CD8-positive, alpha-beta memory T cell (primary cell): Measurements from ENCODE around the gene EFS. TPM values are rescaled to one million over a fixed set of nuclear protein-coding genes. Genes with fewer than 3 reads are reported as not detected.

Experiments used
- CTCF ChIA-PET: fragments of 350-600 bp; sonication (Branson Sonifier 250); formaldehyde crosslinking; loops from one replicate; lab custom pipeline; 2021; ENCODE audit warnings: antibody characterized with exemption; lab: Charles Lee
- POLR2A ChIA-PET: fragments of 350-600 bp; sonication (Branson Sonifier 250); formaldehyde crosslinking; loops from one replicate; lab custom pipeline; 2021; ENCODE audit warnings: antibody characterized with exemption; lab: Charles Lee
- DNase-seq, 5 donors: peaks; one replicate each; pipeline versions ENCODE4 v3.0.0 to v3.0.0-alpha.2; 2020 to 2022; ENCODE audit warnings: mixed read lengths in 1 of 5
- H3K27ac ChIP-seq: one replicate; pipeline ENCODE4 v1.7.0; 2013; ENCODE audit warnings: low read depth, mild to moderate bottlenecking, low read length, moderate library complexity
- H3K27me3 ChIP-seq: 2 replicates; pipeline ENCODE4 v1.7.0; 2013; ENCODE audit warnings: low read length, mild to moderate bottlenecking; ENCODE audit not compliant: insufficient read depth, poor library complexity, severe bottlenecking
- H3K36me3 ChIP-seq: 2 replicates; pipeline ENCODE4 v1.7.0; 2013; ENCODE audit warnings: mild to moderate bottlenecking, low read length, moderate library complexity; ENCODE audit not compliant: insufficient read depth
- H3K4me1 ChIP-seq: 2 replicates; pipeline ENCODE4 v1.7.0; 2013; ENCODE audit warnings: mild to moderate bottlenecking, low read length, moderate library complexity; ENCODE audit not compliant: insufficient read depth
- H3K4me3 ChIP-seq: 2 replicates; pipeline ENCODE4 v1.7.0; 2013; ENCODE audit warnings: mild to moderate bottlenecking, low read length
- H3K9me3 ChIP-seq: 2 replicates; pipeline ENCODE4 v1.7.0; 2013; ENCODE audit warnings: mild to moderate bottlenecking, low read length
- H3K27ac Mint-ChIP-seq, 8 donors: one replicate each; pipeline ENCODE4 v1.8.0; 2020 to 2021; ENCODE audit warnings: mixed read lengths in 8 of 8, mild to moderate bottlenecking in 6 of 8, inconsistent platforms in 3 of 8, moderate library complexity in 3 of 8
- H3K27me3 Mint-ChIP-seq, 2 donors: one replicate each; pipeline ENCODE4 v1.8.0; 2020 to 2021; ENCODE audit warnings: mixed read lengths in 2 of 2, mild to moderate bottlenecking in 1 of 2, moderate library complexity in 1 of 2
- H3K36me3 Mint-ChIP-seq, 3 donors: one replicate each; pipeline ENCODE4 v1.8.0; 2020 to 2021; ENCODE audit warnings: mixed read lengths in 3 of 3, inconsistent platforms in 1 of 3, mild to moderate bottlenecking in 1 of 3
- H3K4me1 Mint-ChIP-seq, 3 donors: one replicate each; pipeline ENCODE4 v1.8.0; 2020 to 2021; ENCODE audit warnings: mixed read lengths in 3 of 3, inconsistent platforms in 1 of 3, mild to moderate bottlenecking in 1 of 3
- H3K4me3 Mint-ChIP-seq, 7 donors: one replicate each; pipeline ENCODE4 v1.8.0; 2020 to 2021; ENCODE audit warnings: mixed read lengths in 7 of 7, mild to moderate bottlenecking in 6 of 7, moderate library complexity in 4 of 7, inconsistent platforms in 2 of 7
- H3K9me3 Mint-ChIP-seq, 5 donors: one replicate each; pipeline ENCODE4 v1.8.0; 2020 to 2022; ENCODE audit warnings: mixed read lengths in 5 of 5, mild to moderate bottlenecking in 3 of 5, moderate library complexity in 2 of 5, inconsistent platforms in 1 of 5
- polyA plus RNA-seq: library from polyadenylated mRNA; unstranded; fragments of 300-500 nt; fragmentation: Illumina TruSeq; gene quantifications from one replicate; pipeline ENCODE4 v1.2.3, GENCODE V29; 2021
- total RNA-seq, 2 experiments: library from RNA; stranded (reverse); gene quantifications; one replicate each; pipeline ENCODE4 v1.2.3, GENCODE V29; 2021

EFS gene
- total and polyA plus RNA-seq, 3 experiments from 2014 or later: not detected

- Histone ChIP-seq H3K27ac (no peak overlapping the region), H3K27me3 (no peaks in the 10 kb centered on the region), H3K36me3 (no peaks in the 10 kb centered on the region), H3K4me3 (no peak overlapping the region), H3K4me1 (peaks cover 4% of the 10 kb centered on the region), H3K9me3 (no peaks in the 10 kb centered on the region)
- no peak overlapping the region for H3K4me3 Mint-ChIP-seq
- no peak for DNase-seq
- H3K9me3 Mint-ChIP-seq: peaks cover 0 to under 1% (median 0%) of the 10 kb centered on the region in 5 donors
- peaks cover 9 to 14% (median 10%) of the 10 kb centered on the region in 3 donors for H3K4me1 Mint-ChIP-seq
- no peak overlapping the region for H3K27ac Mint-ChIP-seq
- peaks cover 0 to under 1% (median 0%) of the 10 kb centered on the region in 3 donors for H3K36me3 Mint-ChIP-seq
- ChIA-PET CTCF (no interaction called here), POLR2A (no interaction called here)
- peaks cover 22 to 35% of the 10 kb centered on the region in 2 donors for H3K27me3 Mint-ChIP-seq
Observed at GRCh38 chr14:23348297-23348655, 16.7 kb downstream of the EFS start.

GRCh38 chr14:23347406-23348296 lies 17.3 kb downstream of the EFS start:
- H3K36me3 ChIP-seq: no peaks in the 10 kb centered on the region
- no peaks in the 10 kb centered on the region for H3K27me3 ChIP-seq
- H3K9me3 ChIP-seq: no peaks in the 10 kb centered on the region
- peaks cover 4% of the 10 kb centered on the region for H3K4me1 ChIP-seq
- no peak overlapping the region for H3K27ac Mint-ChIP-seq
- H3K9me3 Mint-ChIP-seq: no peaks in the 10 kb centered on the region
- no peak for DNase-seq
- H3K36me3 Mint-ChIP-seq: no peaks in the 10 kb centered on the region
- ChIA-PET POLR2A (no interaction called here), CTCF (no interaction called here)
- no peak overlapping the region for H3K4me3 ChIP-seq
- peaks cover 16 to 35% of the 10 kb centered on the region in 2 donors for H3K27me3 Mint-ChIP-seq
- no peak overlapping the region for H3K4me3 Mint-ChIP-seq
- peaks cover 4 to 8% (median 5%) of the 10 kb centered on the region in 3 donors for H3K4me1 Mint-ChIP-seq
- H3K27ac ChIP-seq: no peak overlapping the region

- Mint-ChIP-seq H3K36me3 (no peaks in the 10 kb centered on the region), H3K4me3 (no peak overlapping the region), H3K4me1 (peaks cover 4 to 7% (median 5%) of the 10 kb centered on the region in 3 donors), H3K9me3 (no peaks in the 10 kb centered on the region), H3K27me3 (peaks cover 16 to 42% of the 10 kb centered on the region in 2 donors), H3K27ac (no peak overlapping the region)
- Histone ChIP-seq H3K36me3 (no peaks in the 10 kb centered on the region), H3K4me1 (peaks cover 3% of the 10 kb centered on the region), H3K27me3 (no peaks in the 10 kb centered on the region), H3K4me3 (no peak overlapping the region), H3K9me3 (no peaks in the 10 kb centered on the region), H3K27ac (no peak overlapping the region)
- POLR2A ChIA-PET: no interaction called here
- CTCF ChIA-PET: no interaction called here
- DNase-seq: no peak
Observed at GRCh38 chr14:23346693-23347405, 18.1 kb downstream of the EFS start.

- DNase-seq: no peak
- no peaks in the 10 kb centered on the region for H3K9me3 ChIP-seq
- no peak overlapping the region for H3K27ac ChIP-seq
- Mint-ChIP-seq H3K4me1 (peaks cover 1 to 2% (median 2%) of the 10 kb centered on the region in 3 donors), H3K9me3 (no peaks in the 10 kb centered on the region), H3K27ac (no peak overlapping the region), H3K27me3 (peaks cover 11 to 40% of the 10 kb centered on the region in 2 donors), H3K4me3 (no peak overlapping the region), H3K36me3 (no peaks in the 10 kb centered on the region)
- ChIA-PET POLR2A (no interaction called here), CTCF (interaction anchor here (1.1 kb wide), 1 partner anchor 34 kb away, joined by 4 read pairs; no protein-coding TSS in a partner anchor)
- no peaks in the 10 kb centered on the region for H3K4me1 ChIP-seq
- H3K36me3 ChIP-seq: no peaks in the 10 kb centered on the region
- no peak overlapping the region for H3K4me3 ChIP-seq
- no peaks in the 10 kb centered on the region for H3K27me3 ChIP-seq
Observed at GRCh38 chr14:23345987-23346692, 18.8 kb downstream of the EFS start.

GRCh38 chr14:23344481-23344880 lies 20.5 kb downstream of the EFS start:
- Histone ChIP-seq H3K36me3 (no peaks in the 10 kb centered on the region), H3K4me1 (no peaks in the 10 kb centered on the region), H3K27ac (no peak overlapping the region), H3K4me3 (no peak overlapping the region), H3K27me3 (no peaks in the 10 kb centered on the region), H3K9me3 (no peaks in the 10 kb centered on the region)
- Mint-ChIP-seq H3K9me3 (peaks cover 0 to 3% (median 0%) of the 10 kb centered on the region in 5 donors), H3K27me3 (peaks cover 8 to 40% of the 10 kb centered on the region in 2 donors), H3K36me3 (no peaks in the 10 kb centered on the region), H3K4me3 (no peak overlapping the region), H3K27ac (no peak overlapping the region), H3K4me1 (no peaks in the 10 kb centered on the region)
- ChIA-PET CTCF (interaction anchor here (0.7 kb wide), 1 partner anchor 15 kb away, joined by 3 read pairs; no protein-coding TSS in a partner anchor), POLR2A (no interaction called here)
- DNase-seq: no peak

GRCh38 chr14:23339506-23340268 lies 25.3 kb downstream of the EFS start:
- Histone ChIP-seq H3K9me3 (no peaks in the 10 kb centered on the region), H3K36me3 (no peaks in the 10 kb centered on the region), H3K27ac (no peak overlapping the region), H3K4me1 (no peaks in the 10 kb centered on the region), H3K4me3 (no peak overlapping the region), H3K27me3 (no peaks in the 10 kb centered on the region)
- no peaks in the 10 kb centered on the region for H3K4me1 Mint-ChIP-seq
- no peak overlapping the region for H3K27ac Mint-ChIP-seq
- POLR2A ChIA-PET: no interaction called here
- CTCF ChIA-PET: interaction anchor here (1.1 kb wide), 1 partner anchor 40 kb away, joined by 3 read pairs; no protein-coding TSS in a partner anchor
- H3K9me3 Mint-ChIP-seq: peaks cover 0 to 4% (median 0%) of the 10 kb centered on the region in 5 donors
- peaks cover 11 to 69% of the 10 kb centered on the region in 2 donors for H3K27me3 Mint-ChIP-seq
- no peak for DNase-seq
- H3K36me3 Mint-ChIP-seq: peaks cover 0 to 3% (median 0%) of the 10 kb centered on the region in 3 donors
- no peak overlapping the region for H3K4me3 Mint-ChIP-seq

GRCh38 chr14:23335623-23336022 lies 29.3 kb downstream of the EFS start:
- Histone ChIP-seq H3K27me3 (no peaks in the 10 kb centered on the region), H3K4me1 (no peaks in the 10 kb centered on the region), H3K9me3 (no peaks in the 10 kb centered on the region), H3K36me3 (no peaks in the 10 kb centered on the region), H3K4me3 (no peak overlapping the region), H3K27ac (no peak overlapping the region)
- Mint-ChIP-seq H3K36me3 (peaks cover 0 to 3% (median 0%) of the 10 kb centered on the region in 3 donors), H3K27me3 (peaks cover 11 to 52% of the 10 kb centered on the region in 2 donors), H3K9me3 (peaks cover 0 to 4% (median 0%) of the 10 kb centered on the region in 5 donors), H3K27ac (no peak overlapping the region), H3K4me3 (no peak overlapping the region), H3K4me1 (no peaks in the 10 kb centered on the region)
- ChIA-PET CTCF (interaction anchor here (1.0 kb wide), 1 partner anchor 9 kb away, joined by 5 read pairs; no protein-coding TSS in a partner anchor), POLR2A (no interaction called here)
- no peak for DNase-seq
